K562 (cell line): Measurements from ENCODE around the gene SPNS1. TPM values are rescaled to one million over a fixed set of nuclear protein-coding genes. Genes with fewer than 3 reads are reported as not detected.

Source experiments
- CHD1 ChIP-seq: fragments of 200-600 bp; sonication (generic); IDR thresholded peaks from one replicate; pipeline ENCODE4 v1.6.1; 2012; ENCODE audit warnings: mild to moderate bottlenecking, moderate library complexity, low read length, inconsistent platforms
- CHD2 ChIP-seq: IDR thresholded peaks from 2 replicates; pipeline ENCODE4 v1.6.1; 2011; ENCODE audit warnings: low read depth, low read length
- MBD2 ChIP-seq: sonication (generic); IDR thresholded peaks from 2 replicates; pipeline ENCODE4 v1.6.1; 2016; ENCODE audit warnings: low read depth, borderline replicate concordance
- NCOA2 ChIP-seq, 2 experiments: fragments of 450-650 bp; IDR thresholded peaks; 2 replicates each; pipeline ENCODE4 v1.6.1; 2018; ENCODE audit warnings: mild to moderate bottlenecking in 2 of 2, moderate library complexity in 1 of 2; ENCODE audit not compliant: partially characterized antibody in 2 of 2
- TAF9B ChIP-seq: fragments of 450-650 bp; IDR thresholded peaks from 2 replicates; pipeline ENCODE4 v1.6.1; 2018; ENCODE audit warnings: mild to moderate bottlenecking; ENCODE audit not compliant: partially characterized antibody
- ZNF197 ChIP-seq: fragments of 200-800 bp; sonication (Bioruptor generic); IDR thresholded peaks from 2 replicates; pipeline ENCODE4 v1.6.1; 2016; ENCODE audit warnings: low read depth, missing genetic modification characterization, missing compliant biosample characterization
- polyA plus RNA-seq, 8 experiments: library from polyadenylated mRNA; depleted of rRNA in 4 of 8; stranded (reverse) in 5 of 8; unstranded in 3 of 8; fragments of >200 nt; fragmentation: Nextera tagmentation in 2 of 8; fragmentation: Illumina TruSeq in 1 of 8; extraction: Ambion mirVana in 2 of 8; extraction: Trizol in 1 of 8; gene quantifications; 2 replicates each; pipeline versions ENCODE4 v1.2.1 to v1.2.3, GENCODE V29; 2011 to 2014; ENCODE audit warnings: inconsistent platforms in 1 of 8, missing spikeins in 1 of 8
- total RNA-seq, 7 experiments: library from RNA; depleted of rRNA in 6 of 7; stranded (reverse); fragments of >200 nt in 6 of 7; fragmentation: Illumina TruSeq in 2 of 7; extraction: Trizol in 2 of 7; gene quantifications; 2 replicates each; pipeline versions ENCODE4 v1.2.1 to v1.2.3, GENCODE V29; 2011 to 2021; ENCODE audit warnings: low replicate concordance in 1 of 7
- TF ChIP-seq, protein P1 (sequence below): fragments of 250-450 bp; sonication (Bioruptor Pico); IDR thresholded peaks from 2 replicates; pipeline ENCODE4 v1.5.0; 2021; ENCODE audit warnings: mild to moderate bottlenecking, borderline replicate concordance
- TF ChIP-seq, protein P2 (sequence below): sonication (generic); formaldehyde crosslinking; IDR thresholded peaks from 2 replicates; pipeline ENCODE4 v1.8.1; 2022; ENCODE audit warnings: missing genetic modification reagents
- TF ChIP-seq, protein P3 (sequence below): fragments of 450-650 bp; IDR thresholded peaks from 2 replicates; pipeline ENCODE4 v1.6.1; 2016; ENCODE audit warnings: borderline replicate concordance
- TF ChIP-seq, protein P4 (sequence below): fragments of 250-450 bp; sonication (Bioruptor Pico); IDR thresholded peaks from 2 replicates; pipeline ENCODE4 v1.8.0; 2021; ENCODE audit warnings: mild to moderate bottlenecking, moderate library complexity
- TF ChIP-seq, protein P5 (sequence below): fragments of 250-450 bp; sonication (Bioruptor Pico); IDR thresholded peaks from 2 replicates; pipeline ENCODE4 v1.4.0; 2020
- TF ChIP-seq, protein P6 (sequence below): fragments of 450-650 bp; conservative IDR thresholded peaks from 2 replicates; pipeline ENCODE4 v1.6.1; 2016; ENCODE audit warnings: missing genetic modification characterization, low read depth, mild to moderate bottlenecking, control low read depth, missing compliant biosample characterization
- TF ChIP-seq, protein P7 (sequence below): fragments of 250-450 bp; sonication (Bioruptor Pico); IDR thresholded peaks from 2 replicates; pipeline ENCODE4 v1.5.0; 2022; ENCODE audit warnings: mild to moderate bottlenecking

The SPNS1 gene
- total and polyA plus RNA-seq, 9 of the 15 experiments (the other 6 are each of a cell fraction or from before 2014, with no cell fraction given), result 0.58 to 64.9 (median 13.7) TPM

DNA sequence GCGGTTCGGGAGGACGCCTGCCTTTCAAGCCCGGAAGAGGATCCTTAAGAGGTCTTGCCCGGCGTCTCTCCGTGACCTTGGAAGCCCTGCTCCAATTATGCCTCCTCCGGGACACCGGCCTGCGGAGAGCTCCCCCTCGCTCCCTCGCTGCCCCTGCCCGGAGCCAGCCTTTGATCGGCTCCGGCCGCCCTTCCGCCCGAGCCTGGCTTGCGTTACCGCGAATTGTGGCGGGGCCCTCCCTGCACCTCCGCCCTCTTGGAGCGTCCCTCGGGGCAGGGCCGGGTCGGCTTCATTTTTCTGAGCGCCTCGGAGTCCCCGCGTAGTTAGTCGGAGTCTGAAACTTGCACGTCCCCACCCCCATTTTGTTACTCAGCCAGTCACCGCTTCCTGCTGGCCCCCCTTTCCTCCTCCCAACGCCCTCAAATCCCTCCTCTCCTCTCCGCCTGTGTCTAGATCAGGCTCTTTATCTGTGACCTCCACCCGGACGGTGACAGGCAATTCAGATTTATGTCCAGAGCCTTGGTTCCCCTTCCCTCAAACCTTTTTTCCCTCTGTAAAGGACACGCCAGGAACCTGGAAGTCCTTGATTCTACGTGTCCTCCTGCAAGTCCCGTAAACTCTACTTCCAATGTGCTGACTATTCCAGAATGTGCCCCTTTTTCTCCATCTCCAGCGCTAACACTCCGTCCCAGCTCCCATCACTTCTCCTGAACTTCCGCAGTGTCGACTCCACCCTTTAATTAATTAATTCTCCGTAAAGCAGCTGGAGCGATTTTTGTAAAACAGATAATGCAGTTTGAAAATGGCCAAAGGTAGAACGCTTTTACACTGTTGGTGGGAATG, 49.0 kb upstream of the SPNS1 start (continued):
- TF ChIP-seq, protein P1, sequence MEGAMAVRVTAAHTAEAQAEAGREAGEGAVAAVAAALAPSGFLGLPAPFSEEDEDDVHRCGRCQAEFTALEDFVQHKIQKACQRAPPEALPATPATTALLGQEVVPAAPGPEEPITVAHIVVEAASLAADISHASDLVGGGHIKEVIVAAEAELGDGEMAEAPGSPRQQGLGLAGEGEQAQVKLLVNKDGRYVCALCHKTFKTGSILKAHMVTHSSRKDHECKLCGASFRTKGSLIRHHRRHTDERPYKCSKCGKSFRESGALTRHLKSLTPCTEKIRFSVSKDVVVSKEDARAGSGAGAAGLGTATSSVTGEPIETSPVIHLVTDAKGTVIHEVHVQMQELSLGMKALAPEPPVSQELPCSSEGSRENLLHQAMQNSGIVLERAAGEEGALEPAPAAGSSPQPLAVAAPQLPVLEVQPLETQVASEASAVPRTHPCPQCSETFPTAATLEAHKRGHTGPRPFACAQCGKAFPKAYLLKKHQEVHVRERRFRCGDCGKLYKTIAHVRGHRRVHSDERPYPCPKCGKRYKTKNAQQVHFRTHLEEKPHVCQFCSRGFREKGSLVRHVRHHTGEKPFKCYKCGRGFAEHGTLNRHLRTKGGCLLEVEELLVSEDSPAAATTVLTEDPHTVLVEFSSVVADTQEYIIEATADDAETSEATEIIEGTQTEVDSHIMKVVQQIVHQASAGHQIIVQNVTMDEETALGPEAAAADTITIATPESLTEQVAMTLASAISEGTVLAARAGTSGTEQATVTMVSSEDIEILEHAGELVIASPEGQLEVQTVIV (CRISPR knock-in tag), result no peak
- no peak for TF ChIP-seq NCOA2 (IDR thresholded peaks at IDR 0.05; ENCODE audit: partially characterized antibody in 2 of 2)
- TF ChIP-seq, protein P2, sequence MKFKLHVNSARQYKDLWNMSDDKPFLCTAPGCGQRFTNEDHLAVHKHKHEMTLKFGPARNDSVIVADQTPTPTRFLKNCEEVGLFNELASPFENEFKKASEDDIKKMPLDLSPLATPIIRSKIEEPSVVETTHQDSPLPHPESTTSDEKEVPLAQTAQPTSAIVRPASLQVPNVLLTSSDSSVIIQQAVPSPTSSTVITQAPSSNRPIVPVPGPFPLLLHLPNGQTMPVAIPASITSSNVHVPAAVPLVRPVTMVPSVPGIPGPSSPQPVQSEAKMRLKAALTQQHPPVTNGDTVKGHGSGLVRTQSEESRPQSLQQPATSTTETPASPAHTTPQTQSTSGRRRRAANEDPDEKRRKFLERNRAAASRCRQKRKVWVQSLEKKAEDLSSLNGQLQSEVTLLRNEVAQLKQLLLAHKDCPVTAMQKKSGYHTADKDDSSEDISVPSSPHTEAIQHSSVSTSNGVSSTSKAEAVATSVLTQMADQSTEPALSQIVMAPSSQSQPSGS (CRISPR knock-in tag), result no peak
- TF ChIP-seq, protein P3, sequence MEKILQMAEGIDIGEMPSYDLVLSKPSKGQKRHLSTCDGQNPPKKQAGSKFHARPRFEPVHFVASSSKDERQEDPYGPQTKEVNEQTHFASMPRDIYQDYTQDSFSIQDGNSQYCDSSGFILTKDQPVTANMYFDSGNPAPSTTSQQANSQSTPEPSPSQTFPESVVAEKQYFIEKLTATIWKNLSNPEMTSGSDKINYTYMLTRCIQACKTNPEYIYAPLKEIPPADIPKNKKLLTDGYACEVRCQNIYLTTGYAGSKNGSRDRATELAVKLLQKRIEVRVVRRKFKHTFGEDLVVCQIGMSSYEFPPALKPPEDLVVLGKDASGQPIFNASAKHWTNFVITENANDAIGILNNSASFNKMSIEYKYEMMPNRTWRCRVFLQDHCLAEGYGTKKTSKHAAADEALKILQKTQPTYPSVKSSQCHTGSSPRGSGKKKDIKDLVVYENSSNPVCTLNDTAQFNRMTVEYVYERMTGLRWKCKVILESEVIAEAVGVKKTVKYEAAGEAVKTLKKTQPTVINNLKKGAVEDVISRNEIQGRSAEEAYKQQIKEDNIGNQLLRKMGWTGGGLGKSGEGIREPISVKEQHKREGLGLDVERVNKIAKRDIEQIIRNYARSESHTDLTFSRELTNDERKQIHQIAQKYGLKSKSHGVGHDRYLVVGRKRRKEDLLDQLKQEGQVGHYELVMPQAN, result no peak
- peak; percentile 86 for TF ChIP-seq CHD1
- TF ChIP-seq, protein P4, sequence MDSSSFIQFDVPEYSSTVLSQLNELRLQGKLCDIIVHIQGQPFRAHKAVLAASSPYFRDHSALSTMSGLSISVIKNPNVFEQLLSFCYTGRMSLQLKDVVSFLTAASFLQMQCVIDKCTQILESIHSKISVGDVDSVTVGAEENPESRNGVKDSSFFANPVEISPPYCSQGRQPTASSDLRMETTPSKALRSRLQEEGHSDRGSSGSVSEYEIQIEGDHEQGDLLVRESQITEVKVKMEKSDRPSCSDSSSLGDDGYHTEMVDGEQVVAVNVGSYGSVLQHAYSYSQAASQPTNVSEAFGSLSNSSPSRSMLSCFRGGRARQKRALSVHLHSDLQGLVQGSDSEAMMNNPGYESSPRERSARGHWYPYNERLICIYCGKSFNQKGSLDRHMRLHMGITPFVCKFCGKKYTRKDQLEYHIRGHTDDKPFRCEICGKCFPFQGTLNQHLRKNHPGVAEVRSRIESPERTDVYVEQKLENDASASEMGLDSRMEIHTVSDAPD (CRISPR knock-in tag), result no peak
- TF ChIP-seq, protein P5, sequence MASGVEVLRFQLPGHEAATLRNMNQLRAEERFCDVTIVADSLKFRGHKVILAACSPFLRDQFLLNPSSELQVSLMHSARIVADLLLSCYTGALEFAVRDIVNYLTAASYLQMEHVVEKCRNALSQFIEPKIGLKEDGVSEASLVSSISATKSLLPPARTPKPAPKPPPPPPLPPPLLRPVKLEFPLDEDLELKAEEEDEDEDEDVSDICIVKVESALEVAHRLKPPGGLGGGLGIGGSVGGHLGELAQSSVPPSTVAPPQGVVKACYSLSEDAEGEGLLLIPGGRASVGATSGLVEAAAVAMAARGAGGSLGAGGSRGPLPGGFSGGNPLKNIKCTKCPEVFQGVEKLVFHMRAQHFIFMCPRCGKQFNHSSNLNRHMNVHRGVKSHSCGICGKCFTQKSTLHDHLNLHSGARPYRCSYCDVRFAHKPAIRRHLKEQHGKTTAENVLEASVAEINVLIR (CRISPR knock-in tag), result peak; percentile 45; the same call in 1 of the 2 replicates
- TF ChIP-seq CHD2, result peak; percentile 36
- TF ChIP-seq, protein P6, sequence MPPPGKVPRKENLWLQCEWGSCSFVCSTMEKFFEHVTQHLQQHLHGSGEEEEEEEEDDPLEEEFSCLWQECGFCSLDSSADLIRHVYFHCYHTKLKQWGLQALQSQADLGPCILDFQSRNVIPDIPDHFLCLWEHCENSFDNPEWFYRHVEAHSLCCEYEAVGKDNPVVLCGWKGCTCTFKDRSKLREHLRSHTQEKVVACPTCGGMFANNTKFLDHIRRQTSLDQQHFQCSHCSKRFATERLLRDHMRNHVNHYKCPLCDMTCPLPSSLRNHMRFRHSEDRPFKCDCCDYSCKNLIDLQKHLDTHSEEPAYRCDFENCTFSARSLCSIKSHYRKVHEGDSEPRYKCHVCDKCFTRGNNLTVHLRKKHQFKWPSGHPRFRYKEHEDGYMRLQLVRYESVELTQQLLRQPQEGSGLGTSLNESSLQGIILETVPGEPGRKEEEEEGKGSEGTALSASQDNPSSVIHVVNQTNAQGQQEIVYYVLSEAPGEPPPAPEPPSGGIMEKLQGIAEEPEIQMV (tag), result no peak
- TF ChIP-seq TAF9B, result no peak
- TF ChIP-seq, protein P7, sequence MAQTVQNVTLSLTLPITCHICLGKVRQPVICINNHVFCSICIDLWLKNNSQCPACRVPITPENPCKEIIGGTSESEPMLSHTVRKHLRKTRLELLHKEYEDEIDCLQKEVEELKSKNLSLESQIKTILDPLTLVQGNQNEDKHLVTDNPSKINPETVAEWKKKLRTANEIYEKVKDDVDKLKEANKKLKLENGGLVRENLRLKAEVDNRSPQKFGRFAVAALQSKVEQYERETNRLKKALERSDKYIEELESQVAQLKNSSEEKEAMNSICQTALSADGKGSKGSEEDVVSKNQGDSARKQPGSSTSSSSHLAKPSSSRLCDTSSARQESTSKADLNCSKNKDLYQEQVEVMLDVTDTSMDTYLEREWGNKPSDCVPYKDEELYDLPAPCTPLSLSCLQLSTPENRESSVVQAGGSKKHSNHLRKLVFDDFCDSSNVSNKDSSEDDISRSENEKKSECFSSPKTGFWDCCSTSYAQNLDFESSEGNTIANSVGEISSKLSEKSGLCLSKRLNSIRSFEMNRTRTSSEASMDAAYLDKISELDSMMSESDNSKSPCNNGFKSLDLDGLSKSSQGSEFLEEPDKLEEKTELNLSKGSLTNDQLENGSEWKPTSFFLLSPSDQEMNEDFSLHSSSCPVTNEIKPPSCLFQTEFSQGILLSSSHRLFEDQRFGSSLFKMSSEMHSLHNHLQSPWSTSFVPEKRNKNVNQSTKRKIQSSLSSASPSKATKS (CRISPR knock-in tag), result no peak
- no peak for TF ChIP-seq ZNF197 (CRISPR knock-in tag)
- peak; percentile 63 for TF ChIP-seq MBD2
